Esophagus (tissue), 2 donors: Measurements from ENCODE around the gene KDM4B. TPM values are rescaled to one million over a fixed set of nuclear protein-coding genes. Genes with fewer than 3 reads are reported as not detected.
"Not testable (repeated sequence)": the region's sequence is repeated elsewhere in the genome, so short reads cannot be mapped to it uniquely, and the experiment has no call there.

Source experiments
- H3K27ac ChIP-seq, 2 donors: one replicate each; pipeline ENCODE4 v1.5.1; 2013; ENCODE audit warnings: low read depth in 2 of 2, mild to moderate bottlenecking in 2 of 2, inconsistent platforms in 1 of 2, low read length in 1 of 2, moderate library complexity in 1 of 2
- H3K27me3 ChIP-seq, 2 donors: one replicate each; pipeline ENCODE4 v1.6.1; 2013; ENCODE audit warnings: low read length in 2 of 2, control low read depth in 1 of 2, mild to moderate bottlenecking in 1 of 2; ENCODE audit not compliant: insufficient read depth in 2 of 2, control insufficient read depth in 1 of 2
- H3K36me3 ChIP-seq, 2 donors: one replicate each; pipeline ENCODE4 v1.6.1; 2013; ENCODE audit warnings: low read length in 1 of 2; ENCODE audit not compliant: control insufficient read depth in 2 of 2, insufficient read depth in 2 of 2
- H3K4me1 ChIP-seq, 2 donors: one replicate each; pipeline ENCODE4 v1.6.1; 2013; ENCODE audit warnings: low read length in 1 of 2; ENCODE audit not compliant: control insufficient read depth in 2 of 2, insufficient read depth in 2 of 2
- H3K4me3 ChIP-seq, 2 donors: one replicate each; pipeline ENCODE4 v1.5.1; 2013; ENCODE audit warnings: low read length in 2 of 2, mild to moderate bottlenecking in 2 of 2, low read depth in 1 of 2, moderate library complexity in 1 of 2
- H3K9me3 ChIP-seq, 2 donors: one replicate each; pipeline ENCODE4 v1.6.1; 2013; ENCODE audit warnings: mild to moderate bottlenecking in 2 of 2, low read depth in 1 of 2, low read length in 1 of 2, moderate library complexity in 1 of 2; ENCODE audit not compliant: control insufficient read depth in 2 of 2, insufficient read depth in 1 of 2
- WGBS, 2 donors: extraction: QIAGEN DNeasy Blood & Tissue Kit; methylation state at CpG; one replicate each; pipeline ENCODE4 v1.1.7; 2013; 5-methylcytosine and 5-hydroxymethylcytosine counted together
- polyA plus RNA-seq, 2 donors: library from polyadenylated mRNA; stranded (reverse); fragments of 200-250 nt; gene quantifications; one replicate each; pipeline ENCODE4 v1.2.3, GENCODE V29; 2013
- donor health status: healthy with polysubstance abuse.
- donor health status: Bipolar disorder and iron deficiency.

KDM4B gene
- polyA plus RNA-seq, 2 donors: 10.7 to 26.7 TPM

DNA sequence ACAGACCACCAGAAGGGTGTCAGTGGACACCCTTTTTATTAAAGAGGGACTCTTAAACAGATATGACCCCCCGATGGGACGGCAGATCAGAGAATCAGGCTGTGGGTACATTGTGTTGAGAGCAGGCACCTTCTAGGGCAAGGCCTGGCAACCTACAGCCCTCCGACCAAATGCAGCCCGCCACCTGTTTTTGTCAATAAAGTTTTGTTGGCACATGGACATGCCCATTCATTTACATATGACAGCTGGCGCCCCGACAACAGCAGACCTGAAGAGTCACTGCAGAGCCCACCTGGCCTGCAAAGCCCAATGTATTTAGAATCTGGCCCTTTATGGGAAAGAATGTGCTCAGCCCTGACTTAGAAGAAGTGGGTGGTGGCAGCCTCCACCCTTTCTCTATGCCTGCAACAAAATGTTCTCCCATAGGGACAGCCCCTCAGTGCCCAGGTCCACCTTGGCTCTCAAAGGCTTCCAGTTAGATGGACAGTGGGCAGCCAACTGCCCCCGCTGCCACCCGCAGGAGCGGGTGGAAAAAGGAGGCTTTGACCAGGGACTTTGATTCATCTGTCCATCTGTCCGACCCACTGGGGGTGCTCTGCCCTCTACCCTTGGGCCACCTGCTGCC lies 186.8 kb downstream of the KDM4B start:
- H3K27ac ChIP-seq: no peak overlapping the region
- WGBS, 2 donors: 85 to 90% methylated on average over 9 to 10 of the region's 10 CpGs
- peaks cover 0 to 8% of the 10 kb centered on the region in 2 donors for H3K9me3 ChIP-seq
- no peaks in the 10 kb centered on the region for H3K27me3 ChIP-seq
- no peak overlapping the region for H3K4me3 ChIP-seq
- peaks cover 0 to 3% of the 10 kb centered on the region in 2 donors for H3K4me1 ChIP-seq
- peaks cover 0 to 4% of the 10 kb centered on the region in 2 donors for H3K36me3 ChIP-seq

DNA sequence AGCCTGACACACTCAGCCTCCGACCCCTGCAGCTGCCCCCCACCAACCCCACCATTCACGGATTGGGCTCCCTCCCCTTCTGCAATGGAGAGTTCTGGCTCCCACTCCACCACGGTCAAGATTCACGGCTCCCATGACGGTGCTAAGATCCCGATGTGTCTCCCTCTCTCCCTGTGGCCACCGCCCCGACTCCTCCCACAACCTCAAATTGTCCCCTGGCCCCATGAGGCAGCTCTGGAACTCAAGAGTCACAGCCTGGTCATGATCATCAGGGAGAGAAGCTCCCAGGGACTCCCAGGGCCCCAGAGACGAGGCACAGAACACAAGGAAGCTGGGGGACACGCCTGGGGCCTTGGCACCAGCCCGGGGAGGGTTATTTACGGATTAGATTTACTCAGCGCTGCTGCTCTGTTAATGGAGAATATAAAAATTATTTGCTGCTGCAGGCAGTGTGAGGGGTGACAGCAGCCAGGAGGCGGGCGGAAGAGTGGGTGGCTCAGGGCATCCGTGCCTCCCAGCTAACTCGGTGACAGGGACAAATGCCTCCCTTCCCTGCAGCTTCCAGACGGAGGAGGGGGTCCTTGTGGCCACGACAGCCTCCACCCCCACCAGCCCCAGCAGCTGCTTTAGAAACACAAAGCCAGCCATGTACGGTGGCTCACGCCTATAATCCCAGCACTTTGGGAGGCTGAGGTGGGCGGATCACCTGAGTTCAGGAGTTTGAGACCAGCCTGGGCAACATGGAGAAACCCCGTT lies 187.5 kb downstream of the KDM4B start:
- Histone ChIP-seq H3K36me3 (peaks cover 0 to 3% of the 10 kb centered on the region in 2 donors), H3K27ac (no peak overlapping the region), H3K4me3 (no peak overlapping the region), H3K27me3 (no peaks in the 10 kb centered on the region), H3K4me1 (peaks cover 0 to 3% of the 10 kb centered on the region in 2 donors), H3K9me3 (peaks cover 0 to 8% of the 10 kb centered on the region in 2 donors)
- 32 to 45% methylated on average over 23 of the region's 23 CpGs for WGBS, 2 donors

DNA sequence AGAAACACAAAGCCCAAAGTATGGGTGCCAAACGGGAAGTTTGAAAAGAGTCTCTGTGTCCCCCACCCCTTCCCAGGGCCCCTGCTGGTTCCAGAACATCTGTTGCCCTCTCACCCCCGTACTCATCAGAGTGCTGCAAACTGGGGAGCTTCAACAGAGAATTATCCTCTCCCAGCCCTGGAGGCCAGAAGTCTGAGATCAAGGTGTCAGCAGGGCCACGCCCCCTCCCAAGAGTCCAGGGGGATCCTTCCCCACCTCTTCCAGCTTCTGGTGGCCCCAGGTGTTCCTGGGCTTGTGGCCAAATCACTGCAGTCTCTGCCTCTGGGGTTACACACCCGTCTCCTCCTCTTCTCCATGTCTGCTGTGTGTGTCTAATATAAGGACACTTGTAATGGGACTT lies 188.3 kb downstream of the KDM4B start:
- H3K4me3 ChIP-seq: no peak overlapping the region
- peaks cover 0 to 8% of the 10 kb centered on the region in 2 donors for H3K9me3 ChIP-seq
- no peaks in the 10 kb centered on the region for H3K36me3 ChIP-seq
- H3K4me1 ChIP-seq: peaks cover 0 to 3% of the 10 kb centered on the region in 2 donors
- H3K27ac ChIP-seq: no peak overlapping the region
- no peaks in the 10 kb centered on the region for H3K27me3 ChIP-seq
- 50 to 55% methylated on average over 4 of the region's 4 CpGs for WGBS, 2 donors

DNA sequence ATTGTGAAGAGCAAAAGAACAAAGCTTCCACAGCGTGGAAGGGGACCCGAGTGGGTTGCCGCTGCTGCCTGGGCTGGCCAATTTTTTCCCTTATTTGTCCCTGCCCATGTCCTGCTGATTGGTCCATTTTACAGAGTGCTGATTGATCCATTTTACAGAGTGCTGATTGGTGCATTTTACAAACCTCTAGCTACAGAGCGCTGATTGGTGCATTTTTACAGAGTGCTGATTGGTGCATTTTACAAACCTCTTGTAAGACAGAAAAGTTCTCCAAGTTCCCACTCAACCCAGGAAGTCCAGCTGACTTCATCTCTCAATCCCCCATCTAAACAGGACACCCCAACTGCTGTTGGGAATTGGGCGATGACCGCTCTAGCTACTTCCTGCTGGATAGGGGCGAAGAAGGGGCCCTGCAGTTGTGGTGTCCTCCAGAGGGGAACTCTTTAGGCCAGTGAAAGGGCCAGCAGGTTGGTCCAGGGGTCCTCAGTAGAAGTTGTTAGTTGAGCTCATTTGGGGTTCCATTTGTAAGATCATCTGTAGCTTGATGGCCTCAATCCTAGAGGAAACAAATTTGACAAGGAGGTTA lies 189.7 kb downstream of the KDM4B start:
- not testable (repeated sequence) for H3K36me3 ChIP-seq, H3K4me3 ChIP-seq, H3K9me3 ChIP-seq, H3K4me1 ChIP-seq, H3K27ac ChIP-seq, H3K27me3 ChIP-seq
- WGBS, 2 donors: 96% methylated on average over 7 of the region's 7 CpGs

DNA sequence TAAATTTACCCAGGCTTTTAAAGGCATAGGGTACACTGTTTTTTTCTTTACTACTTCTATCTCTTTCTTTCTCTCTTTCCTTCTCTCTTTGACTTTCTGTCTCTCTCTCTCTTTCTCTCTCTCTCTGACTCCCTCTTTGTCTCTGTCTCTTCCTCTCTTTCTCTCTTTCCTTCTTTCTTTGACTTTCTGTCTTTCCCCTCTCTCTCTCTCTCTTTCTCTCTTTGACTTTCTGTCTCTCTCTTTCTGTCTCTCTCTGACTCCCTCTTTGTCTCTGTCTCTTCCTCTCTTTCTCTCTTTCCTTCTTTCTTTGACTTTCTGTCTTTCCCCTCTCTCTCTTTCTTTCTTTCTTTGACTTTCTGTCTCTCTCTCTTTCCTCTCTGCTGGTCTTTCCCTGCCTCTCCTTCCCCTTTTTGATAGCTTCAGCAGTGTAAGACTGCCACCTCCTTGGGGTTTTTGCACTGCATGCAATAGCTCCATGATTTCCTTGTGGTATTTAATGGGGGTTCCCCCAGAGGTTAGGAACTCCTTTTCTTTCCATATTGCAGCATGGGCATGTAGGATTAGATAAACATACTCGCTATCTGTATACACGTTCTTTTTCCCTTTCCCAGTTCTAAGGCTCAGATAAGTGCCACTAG lies 191.4 kb downstream of the KDM4B start:
- not testable (repeated sequence) for H3K9me3 ChIP-seq, H3K4me1 ChIP-seq, H3K36me3 ChIP-seq, H3K27me3 ChIP-seq, H3K4me3 ChIP-seq, H3K27ac ChIP-seq
- 72 to 81% methylated on average over 2 of the region's 2 CpGs for WGBS, 2 donors

DNA sequence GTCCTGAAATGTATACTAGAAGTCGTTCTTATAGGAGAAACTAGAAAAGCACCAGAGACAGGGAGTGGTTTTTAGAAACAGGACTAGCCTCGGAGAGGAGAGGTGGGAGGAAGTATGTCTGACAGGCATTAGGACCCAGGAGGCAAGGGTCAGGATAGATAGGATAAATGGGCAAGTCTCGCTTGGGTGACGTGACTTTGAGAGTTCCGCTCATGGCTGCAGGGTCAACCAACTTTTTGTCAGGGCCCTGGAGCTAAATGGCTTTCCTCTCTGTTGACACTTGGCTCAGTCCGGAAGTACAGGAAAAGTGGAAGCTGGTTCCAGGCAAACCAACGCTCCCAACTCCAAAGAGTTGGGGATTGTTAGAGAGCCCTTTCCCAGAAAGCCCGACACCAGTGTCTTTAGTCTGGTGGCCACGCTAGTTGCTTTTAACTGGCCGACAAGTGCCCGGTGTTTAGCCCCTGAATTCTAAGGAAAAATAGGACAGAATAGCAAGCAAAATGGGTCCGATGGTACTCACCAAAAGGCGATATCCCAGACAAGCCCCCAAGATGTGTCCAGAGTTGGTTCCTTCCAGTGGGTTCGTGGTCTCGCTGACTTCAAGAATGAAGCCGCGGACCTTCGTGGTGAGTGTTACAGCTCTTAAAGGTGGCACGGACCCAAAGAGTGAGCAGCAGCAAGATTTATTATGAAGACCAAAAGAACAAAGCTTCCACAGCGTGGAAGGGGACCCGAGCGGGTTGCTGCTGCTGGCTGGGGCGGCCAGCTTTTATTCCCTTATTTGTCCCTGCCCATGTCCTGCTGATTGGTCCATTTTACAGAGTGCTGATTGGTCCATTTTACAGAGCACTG lies 196.2 kb downstream of the KDM4B start:
- H3K36me3 ChIP-seq, H3K9me3 ChIP-seq, H3K4me1 ChIP-seq, H3K4me3 ChIP-seq, H3K27ac ChIP-seq, H3K27me3 ChIP-seq: not testable (repeated sequence)
- 76 to 82% methylated on average over 23 of the region's 23 CpGs for WGBS, 2 donors

DNA sequence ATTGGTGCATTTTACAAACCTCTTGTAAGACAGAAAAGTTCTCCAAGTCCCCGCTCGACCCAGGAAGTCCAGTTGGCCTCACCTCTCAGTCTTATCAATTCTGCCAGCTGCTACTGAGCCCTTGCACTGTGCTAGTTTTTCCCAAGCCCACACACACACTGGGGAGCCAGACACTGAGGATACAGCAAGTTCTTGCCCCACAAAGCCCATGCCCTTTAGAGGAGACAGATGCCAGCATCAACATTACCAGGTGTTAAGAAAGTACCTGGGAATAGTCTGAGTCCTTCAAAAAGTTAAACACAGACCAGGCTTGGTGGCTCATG lies 196.7 kb downstream of the KDM4B start:
- Histone ChIP-seq H3K27ac (no peak overlapping the region), H3K4me3 (no peak overlapping the region), H3K4me1 (no peaks in the 10 kb centered on the region), H3K27me3 (no peaks in the 10 kb centered on the region), H3K36me3 (no peaks in the 10 kb centered on the region), H3K9me3 (peaks cover 0 to 3% of the 10 kb centered on the region in 2 donors)
- WGBS, 2 donors: 77 to 87% methylated on average over 2 of the region's 2 CpGs

DNA sequence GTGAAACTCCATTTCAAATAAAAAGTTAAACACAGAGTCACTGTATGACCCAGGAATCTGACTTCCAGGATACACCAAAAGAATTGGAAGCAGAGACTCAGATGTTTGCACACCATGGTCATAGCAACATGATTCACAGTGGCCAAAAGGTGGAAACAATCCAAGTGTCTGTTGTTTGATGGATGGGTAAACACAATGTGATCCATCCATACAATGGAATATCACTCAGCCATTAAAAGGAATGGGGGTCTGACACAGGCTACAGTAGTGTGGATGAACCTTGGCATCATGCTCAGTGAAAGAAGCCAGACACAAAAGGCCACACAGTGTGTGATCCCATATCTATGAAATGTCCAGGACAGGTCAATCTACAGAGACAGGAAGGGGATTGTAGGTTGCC lies 197.3 kb downstream of the KDM4B start:
- no peak overlapping the region for H3K27ac ChIP-seq
- H3K4me1 ChIP-seq: no peaks in the 10 kb centered on the region
- H3K4me3 ChIP-seq: no peak overlapping the region
- H3K9me3 ChIP-seq: peaks cover 0 to 3% of the 10 kb centered on the region in 2 donors
- H3K27me3 ChIP-seq: no peaks in the 10 kb centered on the region
- H3K36me3 ChIP-seq: no peaks in the 10 kb centered on the region

DNA sequence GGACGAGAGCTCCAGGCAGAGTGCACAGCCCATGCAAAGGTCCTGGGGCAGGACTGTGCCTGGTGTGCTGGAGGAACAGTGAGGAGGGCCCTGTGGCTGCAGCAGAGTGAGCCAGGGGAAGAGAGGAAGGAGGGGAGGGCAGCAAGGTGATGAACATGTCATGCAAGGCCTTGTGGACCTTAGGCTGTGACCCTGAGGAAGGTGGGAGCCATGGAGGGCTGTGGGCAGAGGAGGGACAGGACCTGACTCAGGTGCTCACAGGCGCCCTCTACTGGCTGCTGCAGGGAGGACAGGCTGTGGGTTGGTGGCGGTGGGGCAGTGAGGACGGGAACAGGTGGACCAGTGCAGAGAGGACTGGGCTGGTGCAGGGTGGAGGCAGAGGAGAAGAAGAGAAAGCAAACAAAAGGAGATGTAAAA lies 201.4 kb downstream of the KDM4B start:
- Histone ChIP-seq H3K4me3 (no peak overlapping the region), H3K27ac (no peak overlapping the region), H3K4me1 (no peaks in the 10 kb centered on the region), H3K27me3 (no peaks in the 10 kb centered on the region), H3K36me3 (no peaks in the 10 kb centered on the region), H3K9me3 (peaks cover 0 to 3% of the 10 kb centered on the region in 2 donors)
- WGBS, 2 donors: 58 to 66% methylated on average over 4 of the region's 4 CpGs
